IMR-90 (cell line): ENCODE results near the gene ALK. TPM values are rescaled to one million over a fixed set of nuclear protein-coding genes. Genes with fewer than 3 reads are reported as not detected.

Experiments
- ATAC-seq: fragments of 200-7000 bp; cut with Tn5 transposase; 2 replicates; pipeline ENCODE4 v1.9.1; 2020; ENCODE audit warnings: low read depth, mild to moderate bottlenecking, moderate library complexity
- BruUV-seq: library from RNA; stranded (reverse); fragments of 400-500 nt; replicated peaks from 2 replicates; lab custom pipeline; 2021; lab: Mats Ljungman, UMichigan
- CTCF ChIA-PET: fragments of 300-600 bp; formaldehyde crosslinking; extraction: SDS; loops from one replicate; lab custom pipeline; 2021; ENCODE audit warnings: antibody characterized with exemption; lab: Yijun Ruan, JAX
- POLR2A ChIA-PET: fragments of 300-600 bp; sonication (Branson Sonifier 250); formaldehyde crosslinking; loops from one replicate; lab custom pipeline; 2022; ENCODE audit warnings: antibody characterized with exemption; ENCODE audit not compliant: unreplicated experiment; lab: Charles Lee
- DNase-seq: peaks from one replicate; pipeline ENCODE4 v3.0.0; 2013
- H2AFZ ChIP-seq: replicated peaks from 2 replicates; pipeline ENCODE3; 2013; ENCODE audit warnings: low read length, mild to moderate bottlenecking; ENCODE audit not compliant: poor library complexity
- H2AK5ac ChIP-seq: 2 replicates; pipeline ENCODE4 v1.6.1; 2013; ENCODE audit warnings: low read depth, low read length, inconsistent platforms
- H2AK9ac ChIP-seq: replicated peaks from 2 replicates; pipeline ENCODE3; 2013; ENCODE audit warnings: mild to moderate bottlenecking, low read depth, low read length, moderate library complexity; ENCODE audit not compliant: poor library complexity
- H2BK120ac ChIP-seq: 2 replicates; pipeline ENCODE4 v1.6.1; 2013; ENCODE audit warnings: low read depth, low read length, inconsistent platforms
- H2BK15ac ChIP-seq: 3 replicates; pipeline ENCODE4 v1.6.1; 2013; ENCODE audit warnings: low read depth, low read length, inconsistent platforms
- H2BK20ac ChIP-seq: 2 replicates; pipeline ENCODE4 v1.6.1; 2013; ENCODE audit warnings: low read depth, mild to moderate bottlenecking, inconsistent platforms, low read length, moderate library complexity
- H2BK5ac ChIP-seq: 2 replicates; pipeline ENCODE4 v1.6.1; 2013; ENCODE audit warnings: mild to moderate bottlenecking, low read depth, low read length, inconsistent platforms; ENCODE audit not compliant: poor library complexity, severe bottlenecking
- H3K14ac ChIP-seq: replicated peaks from 2 replicates; pipeline ENCODE4 v1.6.1; 2013; ENCODE audit warnings: low read depth, low read length, inconsistent platforms
- H3K18ac ChIP-seq: 2 replicates; pipeline ENCODE4 v1.6.1; 2013; ENCODE audit warnings: low read depth, low read length, control low read depth
- H3K23ac ChIP-seq: 2 replicates; pipeline ENCODE4 v1.6.1; 2013; ENCODE audit warnings: low read depth, low read length, inconsistent platforms
- H3K27ac ChIP-seq: 2 replicates; pipeline ENCODE4 v1.5.1; 2013; ENCODE audit warnings: mild to moderate bottlenecking, control low read depth, low read length; ENCODE audit not compliant: insufficient read depth
- H3K27me3 ChIP-seq: 2 replicates; pipeline ENCODE4 v1.6.1; 2013; ENCODE audit warnings: low read length; ENCODE audit not compliant: control insufficient read depth, insufficient read depth
- H3K36me3 ChIP-seq: 2 replicates; pipeline ENCODE4 v1.6.1; 2013; ENCODE audit warnings: low read length, mixed read lengths; ENCODE audit not compliant: control insufficient read depth, insufficient read depth
- H3K4ac ChIP-seq: 2 replicates; pipeline ENCODE4 v1.6.1; 2013; ENCODE audit warnings: low read depth, low read length, inconsistent platforms
- H3K4me1 ChIP-seq: 2 replicates; pipeline ENCODE4 v1.6.1; 2013; ENCODE audit warnings: low read length, mixed read lengths; ENCODE audit not compliant: control insufficient read depth, insufficient read depth
- H3K4me2 ChIP-seq: 2 replicates; pipeline ENCODE4 v1.6.1; 2013; ENCODE audit warnings: low read depth, mild to moderate bottlenecking, control low read depth, low read length, moderate library complexity
- H3K4me3 ChIP-seq: 2 replicates; pipeline ENCODE4 v1.5.1; 2013; ENCODE audit warnings: low read depth, mild to moderate bottlenecking, control low read depth, low read length, moderate library complexity; ENCODE audit not compliant: insufficient read depth
- H3K56ac ChIP-seq: 2 replicates; pipeline ENCODE4 v1.6.1; 2013; ENCODE audit warnings: low read length, inconsistent platforms; ENCODE audit not compliant: insufficient read depth; ENCODE audit errors: extremely low read depth
- H3K79me1 ChIP-seq, 2 experiments: 2 replicates each; pipeline ENCODE4 v1.6.1; 2013; ENCODE audit warnings: low read length in 2 of 2, inconsistent platforms in 1 of 2, low read depth in 1 of 2
- H3K9ac ChIP-seq: 2 replicates; pipeline ENCODE4 v1.6.1; 2013; ENCODE audit warnings: low read depth, low read length, control low read depth
- H3K9me1 ChIP-seq: 2 replicates; pipeline ENCODE4 v1.6.1; 2013; ENCODE audit warnings: low read length, inconsistent platforms; ENCODE audit not compliant: insufficient read depth
- H3K9me3 ChIP-seq: 2 replicates; pipeline ENCODE4 v1.6.1; 2013; ENCODE audit warnings: low read length; ENCODE audit not compliant: control insufficient read depth, insufficient read depth
- H4K20me1 ChIP-seq: 2 replicates; pipeline ENCODE4 v1.6.1; 2013; ENCODE audit warnings: low read length, inconsistent platforms; ENCODE audit not compliant: insufficient read depth
- H4K5ac ChIP-seq: 2 replicates; pipeline ENCODE4 v1.6.1; 2013; ENCODE audit warnings: mild to moderate bottlenecking, low read depth, low read length, control low read depth
- H4K8ac ChIP-seq, 2 experiments: 2 replicates each; pipeline ENCODE4 v1.6.1; 2013; ENCODE audit warnings: low read depth in 2 of 2, low read length in 2 of 2, control low read depth in 1 of 2, inconsistent platforms in 1 of 2
- H4K91ac ChIP-seq: 2 replicates; pipeline ENCODE4 v1.6.1; 2013; ENCODE audit warnings: low read depth, low read length, inconsistent platforms; ENCODE audit not compliant: insufficient read depth
- CHD1 ChIP-seq: IDR thresholded peaks from 2 replicates; pipeline ENCODE4 v1.6.1; 2012; ENCODE audit warnings: low read depth, low read length, improper control_type of control experiment
- ELK1 ChIP-seq: fragments of 150-350 bp; IDR thresholded peaks from 2 replicates; pipeline ENCODE4 v1.6.1; 2016; ENCODE audit warnings: low read depth, mild to moderate bottlenecking, low read length, moderate library complexity, borderline replicate concordance
- FOS ChIP-seq: fragments of 150-350 bp; IDR thresholded peaks from 2 replicates; pipeline ENCODE4 v1.6.1; 2016; ENCODE audit warnings: low read depth, low read length
- MAFK ChIP-seq: IDR thresholded peaks from 2 replicates; pipeline ENCODE4 v1.6.1; 2012; ENCODE audit warnings: low read depth, low read length, improper control_type of control experiment
- RAD21 ChIP-seq: IDR thresholded peaks from 2 replicates; pipeline ENCODE4 v1.6.1; 2012; ENCODE audit warnings: low read length, improper control_type of control experiment
- USF2 ChIP-seq: fragments of 150-350 bp; IDR thresholded peaks from 2 replicates; pipeline ENCODE4 v1.6.1; 2017; ENCODE audit warnings: mild to moderate bottlenecking, antibody characterized with exemption, low read length, low read depth
- WGBS, 2 experiments: methylation state at CpG; one replicate each; pipeline versions ENCODE4 v1.1.5 to v1.1.7; 2013; ENCODE audit warnings: missing lambda C conversion rate in 2 of 2; ENCODE audit not compliant: insufficient read length in 1 of 2; ENCODE audit errors: extremely low coverage in 2 of 2; 5-methylcytosine and 5-hydroxymethylcytosine counted together
- dilution Hi-C: fragments of 300-500 bp; cut with HindIII; formaldehyde crosslinking; loops from one replicate; pipeline ENCODE4 v1.14.3; 2018; ENCODE audit warnings: low sequenced_read_pairs; ENCODE audit not compliant: unreplicated experiment
- in situ Hi-C: fragments of 300-500 bp; cut with MboI; formaldehyde crosslinking; loops from 3 replicates; pipeline ENCODE4 v1.14.3; 2019; ENCODE audit warnings: low sequenced_read_pairs, inconsistent platforms, mixed read lengths
- intact Hi-C: fragments of 100-400 bp; cut with micrococcal nuclease; formaldehyde crosslinking; loops from 2 replicates; pipeline ENCODE4 v1.10.0; 2022
- polyA plus RNA-seq, 3 experiments: library from polyadenylated mRNA; depleted of rRNA; stranded (reverse); fragments of >200 nt; gene quantifications; 2 replicates each; pipeline ENCODE4 v1.2.3, GENCODE V29; 2012; ENCODE audit warnings: low replicate concordance in 1 of 3
- total RNA-seq: library from RNA; depleted of rRNA; stranded (reverse); fragments of >200 nt; gene quantifications from 2 replicates; pipeline ENCODE4 v1.2.3, GENCODE V29; 2012

The ALK gene
- total and polyA plus RNA-seq, 2 of the 4 experiments (the other 2 are of a cell fraction) = not detected

GRCh38 chr2:29742656-29743055 lies 178.7 kb downstream of the ALK start:
- Histone ChIP-seq H3K4me1 (no peaks in the 10 kb centered on the region; the same call in 1 of the 2 replicates), H3K14ac (no peak overlapping the region), H3K9me3 (no peaks in the 10 kb centered on the region), H2BK120ac (no peak overlapping the region), H2AFZ (no peak overlapping the region), H2BK5ac (no peak overlapping the region), H2AK5ac (no peak overlapping the region), H3K56ac (no peak overlapping the region), H2BK20ac (no peak overlapping the region), H3K18ac (no peak overlapping the region), H3K27ac (no peak overlapping the region), H3K9me1 (no peaks in the 10 kb centered on the region), H2BK15ac (no peak overlapping the region), H3K27me3 (peaks cover 6% of the 10 kb centered on the region; the same call in 1 of the 2 replicates), H3K23ac (no peak overlapping the region), H3K79me1 (no peaks in the 10 kb centered on the region), H4K91ac (no peak overlapping the region), H4K20me1 (no peaks in the 10 kb centered on the region), H3K4ac (no peak overlapping the region), H2AK9ac (no peak overlapping the region), H4K5ac (no peak overlapping the region), H3K4me2 (no peak overlapping the region), H3K4me3 (no peak overlapping the region), H4K8ac (no peak overlapping the region), H3K9ac (no peak overlapping the region), H3K36me3 (no peaks in the 10 kb centered on the region)
- ATAC-seq (no peak), DNase-seq (no peak)
- intact Hi-C loops = no loop called here
- in situ Hi-C loops = no loop called here
- ChIA-PET CTCF (no interaction called here), POLR2A (no interaction called here)
- 0% methylated on average over 1 of the region's 2 CpGs; no CpG with 5 or more reads in 1 of the 2 experiments for WGBS, 2 experiments
- no TSS peak for BruUV-seq
- dilution Hi-C loops = no loop called here
- TF ChIP-seq FOS (no peak), USF2 (no peak), CHD1 (no peak), RAD21 (no peak), ELK1 (no peak), MAFK (no peak)
